Astrocyte (in vitro differentiated cells and primary cell): ENCODE measurements around the gene RTP3.

ENCODE experiments used
- CTCF ChIP-seq: IDR thresholded peaks from 2 replicates; pipeline ENCODE4 v1.5.1; 2011; ENCODE audit warnings: low read depth, mild to moderate bottlenecking, inconsistent platforms, low read length, moderate library complexity; ENCODE audit not compliant: insufficient read depth
- EZH2 ChIP-seq: IDR thresholded peaks from 2 replicates; pipeline ENCODE4 v1.6.1; 2012; ENCODE audit warnings: mild to moderate bottlenecking, low read length, inconsistent platforms; ENCODE audit not compliant: insufficient read depth

- no peak for TF ChIP-seq CTCF
- no peak for TF ChIP-seq EZH2
Measured at GRCh38 chr3:46498916-46499519, 1.2 kb downstream of the RTP3 start.
